Hematopoietic multipotent progenitor cell treated with erythropoietin and hydrocortisone succinate and interleukin-3 and kit ligand, for 8 days (in vitro differentiated cells): ENCODE data around the gene THY1.
"Not testable (repeated sequence)": the region's sequence is repeated elsewhere in the genome, so short reads cannot be mapped to it uniquely, and the experiment has no call there.

Experiments used
- DNase-seq: peaks from one replicate; pipeline ENCODE4 v3.0.0-alpha.2; 2015

THY1 gene

DNA sequence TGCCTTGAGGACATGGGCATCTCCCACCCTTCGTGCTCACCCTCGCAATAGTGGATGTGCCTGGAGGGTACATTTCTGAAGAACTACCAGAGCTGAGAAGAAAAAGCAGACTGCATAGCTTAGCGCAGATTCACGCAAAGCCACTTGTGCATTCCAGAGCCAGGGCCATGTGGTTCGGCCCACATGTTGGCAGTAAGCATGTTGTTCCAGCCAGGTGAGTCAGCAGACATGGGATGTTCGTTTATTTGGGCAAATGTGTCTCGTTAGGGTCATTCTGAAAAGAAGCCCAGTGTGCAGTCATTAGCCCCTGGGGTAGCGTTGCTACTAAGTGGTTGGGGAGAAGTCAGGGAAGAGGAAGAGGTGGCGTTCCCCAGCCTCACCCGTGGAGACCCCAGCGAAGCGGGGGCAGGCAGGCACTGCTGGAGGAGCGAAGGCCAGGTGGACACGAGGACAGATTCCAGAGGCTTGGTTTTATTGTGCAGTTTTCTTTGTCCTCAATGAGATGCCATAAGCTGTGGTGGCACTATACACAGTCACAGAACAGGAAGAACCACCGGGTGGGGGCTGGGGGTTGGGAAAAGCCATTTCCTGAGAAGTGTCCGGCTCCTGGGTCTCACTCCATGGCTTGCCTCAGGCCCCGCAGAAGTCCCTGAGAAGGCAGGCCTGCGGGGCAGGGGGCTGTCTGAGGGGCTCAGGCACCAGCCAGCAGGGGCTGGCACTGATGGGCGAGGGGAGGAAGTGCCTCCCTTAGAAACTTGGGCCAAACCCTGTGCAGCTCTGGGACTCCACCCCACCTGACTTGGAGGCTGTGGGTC lies 5.0 kb downstream of the THY1 start:
- DNase-seq, result no peak

GRCh38 chr11:119416606-119417580 lies 6.1 kb downstream of the THY1 start:
- no peak for DNase-seq

DNA sequence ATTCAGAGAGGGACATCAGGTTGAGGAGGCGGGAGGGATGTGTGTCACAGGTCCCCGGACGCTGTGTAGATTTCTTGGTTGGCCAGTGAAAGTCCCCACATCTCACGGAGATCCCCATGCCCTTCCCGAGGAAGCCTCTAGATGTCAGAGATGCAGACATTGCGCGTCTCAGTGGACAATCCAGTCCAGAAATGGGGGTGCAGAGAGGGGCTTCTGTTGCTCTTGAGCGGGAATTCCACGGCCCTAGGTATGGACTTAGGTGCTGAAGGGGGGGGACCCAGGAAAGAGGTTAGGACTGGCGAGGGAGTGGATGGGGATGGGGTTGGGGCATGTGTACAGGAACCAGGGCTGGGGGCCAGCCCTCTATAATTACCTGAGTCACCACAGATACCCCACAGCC lies 7.0 kb downstream of the THY1 start:
- no peak for DNase-seq

DNA sequence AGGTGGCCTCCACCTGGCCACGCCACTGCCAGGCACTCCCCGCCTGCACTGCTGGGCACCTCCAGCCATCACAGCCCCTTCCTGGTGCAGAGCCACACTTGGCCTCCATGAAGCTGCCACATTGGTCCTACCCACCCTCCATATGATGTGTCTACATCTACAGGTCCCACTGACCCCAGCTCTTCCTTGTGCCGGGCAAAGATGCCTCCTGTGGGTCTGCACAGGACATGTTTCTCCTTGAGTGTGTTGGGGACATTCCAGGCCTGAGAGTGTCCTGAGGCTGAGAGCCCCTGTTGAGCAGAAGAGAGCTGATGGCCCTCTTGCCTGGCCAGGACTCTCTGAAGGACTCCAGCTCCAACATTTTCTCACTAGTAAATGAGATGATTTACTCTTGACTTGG lies 7.5 kb downstream of the THY1 start:
- no peak for DNase-seq

GRCh38 chr11:119414734-119415133 lies 8.2 kb downstream of the THY1 start:
- no peak for DNase-seq

DNA sequence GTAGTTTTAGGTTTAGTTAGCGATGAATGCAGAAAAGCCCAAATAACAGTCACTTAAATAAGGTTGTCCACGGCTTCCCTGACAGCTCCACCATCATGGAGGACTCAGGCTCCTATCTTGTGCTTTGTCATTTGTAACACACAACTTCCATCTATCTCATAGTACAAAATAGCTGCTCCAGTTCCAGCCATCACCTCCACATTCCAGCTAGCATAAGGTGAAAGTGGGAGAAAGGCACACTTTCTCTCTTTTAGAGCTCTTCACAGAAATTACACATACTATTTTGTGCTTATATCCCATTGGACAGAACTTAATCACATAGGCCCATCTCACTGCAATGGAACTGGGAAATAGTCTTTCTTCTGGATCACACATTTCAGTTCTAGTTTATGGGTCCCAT lies 8.7 kb downstream of the THY1 start:
- DNase-seq, result no peak

- no peak for DNase-seq
Observed at GRCh38 chr11:119412072-119412471, 10.9 kb downstream of the THY1 start.

DNA sequence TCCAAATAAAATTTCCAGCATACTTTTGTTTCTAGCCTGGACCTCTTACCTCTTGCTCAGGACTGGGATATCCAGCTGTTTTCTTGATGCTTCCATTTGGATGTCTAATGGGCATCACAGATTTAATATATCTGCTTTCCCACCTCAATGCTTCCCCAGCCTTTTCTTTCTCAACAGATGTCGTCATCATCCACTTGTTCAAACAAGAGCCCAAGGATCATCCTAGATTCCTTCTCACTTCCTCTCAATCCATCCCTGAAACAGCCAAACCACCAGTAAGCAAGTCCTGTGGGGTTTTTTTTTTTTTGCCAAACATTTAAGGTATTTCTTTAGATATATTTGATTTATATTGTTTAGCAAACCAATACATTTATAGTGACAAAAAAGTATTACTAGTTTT lies 12.5 kb downstream of the THY1 start:
- DNase-seq, result no peak

DNA sequence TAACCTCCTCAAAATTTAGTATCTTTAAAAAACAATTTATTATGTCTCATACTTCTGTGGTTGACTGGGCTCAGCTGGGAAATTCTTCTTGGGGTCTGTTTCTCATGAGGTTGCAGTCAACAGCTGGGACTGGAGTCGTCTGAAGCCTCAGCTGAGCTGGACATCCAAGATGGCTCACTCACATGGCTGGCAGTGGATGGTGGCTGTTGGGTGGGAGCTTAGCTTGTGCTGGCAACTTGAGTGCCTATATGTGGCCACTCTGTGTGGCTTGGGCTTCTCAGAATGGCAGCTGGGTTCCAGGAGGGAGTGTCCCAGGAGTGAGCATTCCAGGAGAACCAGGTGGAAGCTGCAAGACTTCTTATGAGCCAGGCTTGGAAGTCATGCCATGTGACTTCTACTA lies 13.2 kb downstream of the THY1 start:
- no peak for DNase-seq

DNA sequence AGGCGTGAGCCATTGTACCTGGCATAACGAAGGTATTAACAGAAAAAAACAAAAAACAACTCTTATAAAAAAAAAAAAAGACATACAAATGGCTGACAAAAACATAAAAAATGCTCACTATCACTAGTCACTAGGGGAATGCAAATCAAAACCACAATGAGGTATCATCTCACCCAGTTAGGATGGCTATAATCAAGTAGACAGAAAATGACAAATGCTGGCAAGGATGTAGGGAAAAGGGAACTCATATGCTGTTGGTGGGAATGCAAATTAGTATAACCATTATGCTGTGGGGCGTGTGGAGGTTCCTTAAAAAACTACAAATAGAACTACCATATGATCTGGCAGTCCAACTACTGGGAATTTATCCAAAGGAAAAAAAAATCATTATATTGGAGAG lies 17.0 kb downstream of the THY1 start:
- no peak for DNase-seq

GRCh38 chr11:119405448-119405847 lies 17.5 kb downstream of the THY1 start:
- DNase-seq, result not testable (repeated sequence)

- no peak for DNase-seq
Observed at GRCh38 chr11:119404872-119405271, 18.1 kb downstream of the THY1 start.

- DNase-seq, result no peak
Observed at GRCh38 chr11:119403021-119403420, 20.0 kb downstream of the THY1 start.

DNA sequence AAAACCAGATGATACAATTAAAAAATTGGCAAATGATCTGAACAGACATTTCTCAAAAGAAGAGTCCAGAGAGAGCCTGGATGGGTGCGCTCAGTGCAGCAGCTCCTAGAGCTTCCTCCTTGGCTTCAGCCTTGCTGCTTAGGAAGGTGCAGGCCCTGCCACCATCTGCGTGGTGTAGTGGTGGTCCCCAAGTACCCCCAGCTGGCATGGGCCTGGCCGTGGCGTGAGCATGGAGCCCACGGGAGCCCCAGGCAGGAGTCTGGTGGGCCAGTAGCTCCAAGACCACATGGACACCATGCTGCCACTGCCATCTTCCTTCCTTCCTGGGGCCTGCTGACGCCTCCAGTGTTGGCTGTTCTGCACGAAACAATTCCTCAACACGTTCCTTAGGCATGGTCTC lies 20.5 kb downstream of the THY1 start:
- no peak for DNase-seq

GRCh38 chr11:119400860-119401259 lies 22.1 kb downstream of the THY1 start:
- DNase-seq, result no peak

- no peak for DNase-seq
Observed at GRCh38 chr11:119397740-119398139, 25.2 kb downstream of the THY1 start.

DNA sequence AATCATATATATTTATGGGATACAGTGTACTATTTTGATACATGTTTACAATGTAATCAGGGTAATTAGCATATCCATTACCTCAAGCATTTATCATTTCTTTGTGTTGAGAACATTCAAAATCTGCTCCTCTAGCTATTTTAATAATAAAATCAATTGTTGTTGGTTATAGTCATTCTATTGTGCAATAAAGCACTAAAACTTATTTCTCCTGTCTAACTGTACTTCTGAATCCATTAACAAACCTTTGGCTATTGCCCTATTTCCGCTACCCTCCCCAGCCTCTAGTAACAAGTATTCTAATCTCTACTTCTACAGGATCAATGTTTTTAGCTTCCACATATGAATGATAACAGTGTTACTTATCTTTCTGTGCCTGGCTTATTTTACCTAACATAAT lies 26.1 kb downstream of the THY1 start:
- no peak for DNase-seq

- no peak for DNase-seq
Observed at GRCh38 chr11:119391275-119391674, 31.7 kb downstream of the THY1 start.

- peak; percentile 19 for DNase-seq
Observed at GRCh38 chr11:119389611-119390254, 33.2 kb downstream of the THY1 start.

DNA sequence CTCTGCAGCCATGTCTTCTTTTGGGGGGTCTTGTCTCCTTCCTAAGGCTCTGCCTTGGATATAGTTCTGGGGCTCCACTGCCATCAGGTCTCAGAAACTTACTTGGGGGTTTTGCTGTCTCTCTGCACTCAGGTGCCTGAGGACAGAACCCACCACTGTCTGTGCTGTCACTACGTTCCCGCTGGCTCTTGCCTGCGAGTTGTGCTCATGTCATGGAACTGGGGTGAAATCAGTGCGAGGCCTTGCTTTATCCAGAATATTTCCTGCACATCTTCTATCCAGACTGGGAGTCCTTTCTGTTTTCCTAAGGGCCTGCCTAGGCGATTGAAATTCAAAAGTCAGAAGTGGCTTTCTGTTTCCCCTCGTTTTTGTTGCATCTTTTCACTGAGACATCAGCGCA lies 34.9 kb downstream of the THY1 start:
- no peak for DNase-seq

DNA sequence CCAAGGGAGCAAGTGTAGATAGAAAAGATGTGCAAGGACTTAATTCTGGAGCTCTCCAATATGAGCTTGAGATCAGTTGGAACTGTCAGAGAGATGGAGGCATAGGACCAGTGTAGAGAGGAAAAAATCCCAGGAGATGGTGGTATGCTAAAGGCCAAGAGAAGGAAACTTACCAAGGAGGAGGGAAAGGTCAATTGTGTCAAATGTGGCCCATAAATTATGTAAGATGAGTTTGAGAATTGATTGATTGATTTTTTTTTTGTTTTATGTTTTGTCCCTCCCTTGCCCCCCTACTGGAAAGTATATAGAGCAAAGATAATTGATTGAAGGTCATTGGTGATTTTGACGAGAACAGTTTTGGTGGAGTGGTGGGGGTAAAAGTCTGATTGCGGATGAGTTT lies 38.6 kb downstream of the THY1 start:
- no peak for DNase-seq

DNA sequence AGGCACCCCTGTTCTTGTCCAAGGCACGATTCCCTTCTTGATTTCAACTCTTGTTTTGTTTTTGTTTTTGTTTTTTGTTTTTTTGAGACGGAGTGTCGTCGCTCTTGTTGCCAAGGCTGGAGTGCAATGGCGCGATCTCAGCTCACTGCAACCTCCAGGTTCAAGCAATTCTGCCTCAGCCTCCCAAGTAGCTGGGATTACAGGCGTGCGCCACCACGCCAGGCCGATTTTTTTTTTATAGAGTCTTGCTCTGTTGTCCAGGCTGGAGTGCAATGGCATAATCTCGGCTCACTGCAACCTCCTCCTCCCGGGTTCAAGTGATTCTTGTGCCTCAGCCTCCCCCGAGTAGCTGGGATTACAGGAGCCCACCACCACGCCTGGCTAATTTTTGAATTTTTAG lies 40.5 kb downstream of the THY1 start:
- DNase-seq, result not testable (repeated sequence)

GRCh38 chr11:119382101-119382500 lies 40.9 kb downstream of the THY1 start:
- no peak for DNase-seq
